ENCODE results near the gene SMARCC2.
A peak's percentile ranks its signal among the peaks of the same experiment; 100 is the strongest.

SMARCC2 gene

DNA sequence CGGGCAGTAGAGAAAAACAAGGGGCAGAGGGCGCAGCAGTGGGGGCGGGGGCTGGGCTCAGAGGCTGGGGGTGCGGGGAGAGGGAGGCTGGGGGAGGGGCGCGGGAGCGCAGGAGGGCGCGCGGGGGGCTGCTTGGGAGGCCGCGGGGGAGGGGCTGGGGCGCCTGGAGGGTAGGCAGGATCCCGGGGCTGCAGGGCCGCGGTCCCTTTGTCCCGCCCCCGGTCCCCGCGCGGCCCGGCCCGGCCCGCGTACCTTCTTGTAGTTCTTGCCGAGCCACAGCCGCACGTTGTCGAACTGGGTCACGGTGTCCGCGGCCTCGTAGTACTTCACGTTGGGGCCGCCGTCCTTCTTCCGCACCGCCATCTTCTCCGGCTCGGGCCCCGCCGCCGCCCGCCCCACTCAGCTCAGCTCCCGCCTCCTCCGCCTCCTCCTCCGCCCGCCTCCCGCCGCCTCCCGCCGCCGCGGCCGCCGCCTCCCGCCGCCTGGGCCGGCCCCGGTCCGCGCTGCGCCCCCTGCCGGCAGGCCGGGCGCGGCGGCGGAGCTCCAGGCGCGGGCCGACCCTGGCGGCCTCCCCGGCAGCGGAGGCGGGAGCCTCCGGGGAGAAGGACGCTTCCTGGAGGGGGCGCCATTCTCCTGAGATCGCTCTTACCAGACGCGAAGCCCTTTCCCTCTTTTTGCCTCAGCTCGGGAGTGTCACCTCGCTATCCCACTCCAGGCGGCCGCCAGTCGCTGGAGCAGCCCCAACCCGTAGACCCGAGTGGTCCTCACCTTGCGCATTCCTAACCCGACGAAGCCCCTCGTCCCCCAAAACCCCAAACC lies at the start of gene SMARCC2:
Gene SMARCC2, minus strand, starts transcription at position 385 of the 819 bp plus-strand sequence. Its CDS starts 22 bp downstream, at position 363.
- peak in 1 of 2 experiments; percentile 32 for DNase-seq

DNA sequence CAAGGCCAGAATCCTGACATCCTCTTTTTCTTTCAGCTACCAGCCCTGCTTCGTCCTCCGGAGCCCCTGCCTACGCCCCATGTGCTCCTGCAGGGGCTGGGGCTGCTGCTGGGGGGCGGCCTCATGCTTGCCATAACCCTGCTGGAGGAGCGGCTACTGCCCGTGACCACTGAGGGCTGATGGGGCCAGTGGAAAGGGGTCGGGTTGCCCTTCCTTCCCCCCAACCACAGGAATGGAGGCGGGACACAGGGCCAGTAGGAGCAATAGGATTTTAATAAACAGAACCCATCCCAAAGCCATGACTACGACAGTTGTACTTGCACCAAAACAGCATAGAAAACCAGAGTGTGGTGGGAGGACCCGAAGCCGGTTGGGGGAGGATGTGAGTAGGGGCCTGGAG lies 48.3 kb upstream of the SMARCC2 start:
- DNase-seq: no peak

- no peak for DNase-seq
Observed at GRCh38 chr12:56236985-56237384, 47.7 kb upstream of the SMARCC2 start.

- DNase-seq: no peak
Observed at GRCh38 chr12:56236091-56236490, 46.8 kb upstream of the SMARCC2 start.

GRCh38 chr12:56234746-56235436 lies 45.6 kb upstream of the SMARCC2 start:
- DNase-seq: no peak

GRCh38 chr12:56231184-56231582 lies 41.9 kb upstream of the SMARCC2 start:
- no peak for DNase-seq

GRCh38 chr12:56230432-56231183 lies 41.3 kb upstream of the SMARCC2 start:
- DNase-seq: no peak

- DNase-seq: no peak
Observed at GRCh38 chr12:56229916-56230431, 40.7 kb upstream of the SMARCC2 start, which contains the start of gene SLC39A5. SLC39A5 (plus strand) TSS chr12:56230051; CDS start chr12:56231275, 1,224 bp downstream.

DNA sequence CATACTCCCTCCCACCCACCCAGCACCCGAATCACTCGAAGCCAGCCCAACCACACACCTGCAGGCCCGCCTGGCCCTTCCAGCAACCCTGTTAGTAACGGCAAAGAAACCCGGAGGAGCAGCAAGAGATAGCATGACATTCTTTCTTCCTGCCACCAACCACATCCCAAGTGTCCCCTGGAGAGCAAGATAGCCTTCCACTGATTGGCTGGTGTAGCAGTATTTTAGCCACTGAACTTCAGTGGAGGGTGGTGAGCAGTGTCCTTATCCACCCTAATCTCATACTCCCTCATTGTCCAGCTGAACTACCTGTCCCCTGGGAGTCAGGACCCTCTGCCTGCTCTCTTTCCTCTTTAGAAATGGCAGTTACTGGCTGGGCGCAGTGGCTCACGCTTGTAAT lies 39.8 kb upstream of the SMARCC2 start:
- no peak for DNase-seq

DNA sequence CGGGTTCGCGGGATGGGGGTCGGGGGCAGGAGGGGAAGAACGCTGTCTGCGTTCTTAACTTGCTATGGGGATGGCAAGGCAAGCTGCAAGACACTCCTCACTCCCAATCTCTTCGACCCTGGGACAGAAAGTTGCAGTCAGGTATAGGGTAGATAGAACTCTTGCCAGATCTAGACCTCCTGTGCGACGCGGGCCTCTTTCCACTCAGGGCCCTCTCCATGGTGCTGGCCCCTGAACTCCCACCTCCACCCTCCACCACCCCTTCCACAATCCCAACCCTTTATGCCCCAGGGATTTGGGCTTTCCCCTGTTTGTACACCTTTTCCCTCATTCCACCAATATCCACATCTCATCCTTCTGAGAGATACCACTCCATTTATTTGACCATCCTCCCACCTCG lies 35.7 kb upstream of the SMARCC2 start:
- no peak for DNase-seq

DNA sequence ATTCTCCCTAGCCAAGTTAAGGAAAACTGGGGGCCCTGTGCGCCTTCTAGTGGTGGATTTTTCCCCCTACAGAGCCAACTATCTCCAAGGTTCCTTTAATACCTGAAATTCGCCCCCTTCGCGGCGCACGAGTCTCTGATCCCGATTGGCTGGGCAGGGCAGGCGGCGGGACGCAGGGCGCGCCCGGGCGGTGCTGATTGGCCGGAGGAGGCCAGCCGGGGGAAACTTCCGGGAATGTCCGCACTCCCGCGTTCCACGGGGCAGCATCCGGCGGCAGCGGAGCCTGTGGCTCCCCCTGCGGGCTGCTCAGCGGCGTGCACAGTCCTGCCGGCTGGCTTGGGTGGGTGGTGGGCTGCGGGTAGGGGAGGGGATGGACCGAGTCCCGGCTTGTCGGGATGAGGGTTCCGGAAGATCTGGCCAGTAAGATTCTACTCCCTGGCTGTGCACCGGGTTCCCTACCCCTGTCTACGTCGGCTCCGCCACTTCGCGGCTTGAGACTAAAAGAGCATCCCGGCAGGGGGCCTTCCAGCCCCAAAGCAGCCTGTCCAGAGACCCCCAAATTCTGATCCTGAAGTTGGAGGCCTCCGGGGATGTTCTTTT lies 34.9 kb upstream of the SMARCC2 start, which contains the start of gene NABP2:
Gene NABP2, plus strand, starts transcription at position 241 of the 600 bp plus-strand sequence. CDS start 515 bp downstream, outside the sequence.
- peak; percentile 69 to 86 for DNase-seq

GRCh38 chr12:56223571-56224101 lies 34.4 kb upstream of the SMARCC2 start:
- DNase-seq: no peak

- no peak for DNase-seq
Observed at GRCh38 chr12:56222531-56222895, 33.2 kb upstream of the SMARCC2 start.

GRCh38 chr12:56221757-56222530 lies 32.7 kb upstream of the SMARCC2 start, which contains the start of gene RNF41:
RNF41 (minus strand) TSS chr12:56221922; CDS start chr12:56214047, 7,875 bp downstream.
- DNase-seq: peak; percentile 93 to 97

- DNase-seq: no peak
Observed at GRCh38 chr12:56221232-56221756, 32.0 kb upstream of the SMARCC2 start.

DNA sequence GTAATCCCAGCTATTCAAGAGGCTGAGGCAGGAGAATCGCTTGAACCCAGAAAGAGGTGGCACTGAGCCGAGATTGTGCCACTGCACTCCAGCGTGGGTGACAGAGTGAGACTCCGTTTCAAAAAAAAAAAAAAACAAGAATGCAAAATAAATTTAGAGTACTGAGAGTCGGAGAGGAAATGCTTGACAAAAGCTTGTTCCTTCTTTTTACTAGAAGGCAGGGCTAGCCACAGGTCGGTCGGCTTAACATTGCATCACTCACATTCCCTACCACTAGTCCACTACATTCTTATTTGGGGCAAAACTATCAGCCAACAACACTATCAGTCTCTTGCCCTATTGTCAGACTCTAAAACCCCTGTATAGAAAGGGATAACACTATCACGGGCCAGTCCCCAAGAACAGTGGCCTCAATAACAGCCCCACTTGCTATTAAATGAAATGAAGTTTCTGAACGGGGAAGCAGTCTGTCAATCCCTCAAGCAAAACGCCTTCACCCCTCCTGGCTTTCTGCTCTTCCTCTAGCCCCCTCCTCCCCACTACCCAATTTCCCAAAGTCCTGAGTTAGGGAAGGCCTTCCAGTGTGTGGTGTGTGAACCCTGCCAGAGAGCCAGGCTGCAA lies 31.4 kb upstream of the SMARCC2 start:
- no peak for DNase-seq

DNA sequence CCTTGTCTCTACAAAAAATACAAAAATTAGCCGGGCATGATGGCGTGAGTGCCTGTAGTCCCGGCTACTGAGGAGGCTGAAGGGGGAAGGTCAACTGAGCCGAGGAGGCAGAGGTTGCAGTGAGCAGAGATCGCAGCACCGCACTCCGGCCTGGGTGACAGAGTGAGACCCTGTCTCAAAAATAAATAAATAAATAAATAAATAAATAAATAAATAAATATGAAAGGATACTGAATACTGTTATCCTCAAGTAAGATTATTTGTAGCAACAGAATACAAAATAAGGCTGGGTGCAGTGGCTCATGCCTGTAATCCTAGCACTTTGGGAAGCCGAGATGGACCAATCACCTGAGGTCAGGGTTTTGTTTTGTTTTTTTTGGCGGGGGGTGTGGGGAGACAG lies 30.6 kb upstream of the SMARCC2 start:
- DNase-seq: no peak

DNA sequence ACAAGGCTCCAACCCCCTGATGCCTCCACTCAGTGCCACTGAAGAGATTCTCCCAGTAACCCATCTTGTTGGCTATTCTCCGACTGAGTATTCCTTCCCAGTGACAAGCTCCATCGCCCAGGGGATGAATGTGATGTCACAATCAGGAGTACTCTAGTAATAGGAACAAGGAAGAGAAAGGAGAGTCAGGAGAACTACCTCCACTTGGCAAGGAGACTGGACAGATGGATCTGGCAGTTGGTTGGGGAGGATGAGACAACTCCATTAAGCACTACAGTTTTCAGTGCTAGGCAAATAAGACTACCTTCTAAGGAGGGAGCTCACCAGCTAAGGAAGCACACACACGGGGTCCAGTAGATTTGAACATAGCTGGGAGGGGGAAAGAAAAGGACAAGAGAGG lies 27.2 kb upstream of the SMARCC2 start:
- DNase-seq: peak in 1 of 2 experiments; percentile 39

GRCh38 chr12:56213878-56214277 lies 24.6 kb upstream of the SMARCC2 start:
- no peak for DNase-seq

DNA sequence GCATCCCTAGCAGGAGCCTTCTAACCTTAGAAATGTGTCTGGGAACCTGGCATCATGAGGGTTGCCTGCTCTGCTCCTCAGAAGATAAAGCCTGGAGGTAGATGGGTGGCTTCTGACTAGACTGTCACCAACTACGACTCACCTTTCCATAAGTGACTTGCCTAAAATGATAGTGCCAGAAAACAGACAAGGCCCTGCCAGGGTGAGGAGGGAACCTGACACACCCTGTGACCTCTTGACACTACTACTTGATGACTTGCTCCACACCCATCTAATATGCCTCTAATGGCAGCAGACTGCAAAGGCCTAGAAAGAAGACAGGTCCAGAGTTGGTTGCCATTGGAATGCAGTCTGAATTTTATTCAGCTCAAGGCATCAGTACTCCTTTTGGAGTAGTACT lies 23.1 kb upstream of the SMARCC2 start:
- DNase-seq: no peak

GRCh38 chr12:56208006-56208405 lies 18.7 kb upstream of the SMARCC2 start:
- DNase-seq: no peak
